WTC11 (cell line): Measurements from ENCODE around the gene SLC2A4. TPM values are rescaled to one million over a fixed set of nuclear protein-coding genes. Genes with fewer than 3 reads are reported as not detected.

Source experiments
- ATAC-seq: fragments of 200-7000 bp; cut with Tn5 transposase; 2 replicates; pipeline ENCODE4 v1.10.0; 2021; ENCODE audit warnings: mild to moderate bottlenecking, moderate library complexity
- CTCF ChIA-PET: fragments of 300-600 bp; sonication (Branson Sonifier 250); formaldehyde crosslinking; loops from one replicate; lab custom pipeline; 2021; ENCODE audit warnings: antibody characterized with exemption; lab: Charles Lee
- POLR2A ChIA-PET: fragments of 350-600 bp; sonication (Branson Sonifier 250); formaldehyde crosslinking; loops from one replicate; lab custom pipeline; 2021; ENCODE audit warnings: antibody characterized with exemption; lab: Charles Lee
- DNase-seq: peaks from one replicate; pipeline ENCODE4 v3.0.0; 2021; ENCODE audit warnings: low spot score
- H3K27ac Mint-ChIP-seq: 2 replicates; pipeline ENCODE4 v1.8.0; 2021; ENCODE audit warnings: mixed read lengths
- H3K27me3 Mint-ChIP-seq: 2 replicates; pipeline ENCODE4 v1.8.0; 2021; ENCODE audit warnings: low read depth, mild to moderate bottlenecking, moderate library complexity, mixed read lengths
- H3K36me3 Mint-ChIP-seq: 2 replicates; pipeline ENCODE4 v1.8.0; 2021; ENCODE audit warnings: mixed read lengths
- H3K4me1 Mint-ChIP-seq: 2 replicates; pipeline ENCODE4 v1.8.0; 2022; ENCODE audit warnings: mixed read lengths
- H3K4me3 Mint-ChIP-seq: 2 replicates; pipeline ENCODE4 v1.8.0; 2021; ENCODE audit warnings: mild to moderate bottlenecking, moderate library complexity, mixed read lengths
- H3K9me3 Mint-ChIP-seq: 2 replicates; pipeline ENCODE4 v1.8.0; 2021; ENCODE audit warnings: mixed read lengths
- CREB1 ChIP-seq: sonication (generic); formaldehyde crosslinking; IDR thresholded peaks from 2 replicates; pipeline ENCODE4 v1.8.0; 2023; ENCODE audit warnings: mild to moderate bottlenecking, missing genetic modification reagents
- CREM ChIP-seq: sonication (generic); formaldehyde crosslinking; IDR thresholded peaks from 2 replicates; pipeline ENCODE4 v1.8.1; 2022; ENCODE audit warnings: mild to moderate bottlenecking, missing genetic modification reagents, moderate library complexity
- E2F4 ChIP-seq: sonication (generic); formaldehyde crosslinking; IDR thresholded peaks from 2 replicates; pipeline ENCODE4 v1.8.1; 2022; ENCODE audit warnings: low read depth, mild to moderate bottlenecking, moderate library complexity, missing genetic modification reagents, borderline replicate concordance
- ERG ChIP-seq: fragments of 250-450 bp; sonication (Bioruptor Pico); IDR thresholded peaks from 2 replicates; pipeline ENCODE4 v1.8.0; 2021; ENCODE audit warnings: mild to moderate bottlenecking
- FOXP1 ChIP-seq: sonication (generic); formaldehyde crosslinking; IDR thresholded peaks from 2 replicates; pipeline ENCODE4 v1.8.0; 2022; ENCODE audit warnings: missing genetic modification reagents, mild to moderate bottlenecking, moderate library complexity, borderline replicate concordance
- MAX ChIP-seq: sonication (generic); formaldehyde crosslinking; IDR thresholded peaks from 2 replicates; pipeline ENCODE4 v1.8.0; 2022; ENCODE audit warnings: mild to moderate bottlenecking, missing genetic modification reagents
- SMAD3 ChIP-seq: sonication (generic); formaldehyde crosslinking; IDR thresholded peaks from 2 replicates; pipeline ENCODE4 v1.8.0; 2022; ENCODE audit warnings: missing genetic modification reagents, mild to moderate bottlenecking, borderline replicate concordance
- SP1 ChIP-seq: sonication (generic); formaldehyde crosslinking; conservative IDR thresholded peaks from 2 replicates; pipeline ENCODE4 v1.8.1; 2022; ENCODE audit warnings: missing genetic modification reagents
- USF2 ChIP-seq: sonication (generic); formaldehyde crosslinking; IDR thresholded peaks from 2 replicates; pipeline ENCODE4 v1.8.1; 2023; ENCODE audit warnings: mild to moderate bottlenecking, missing genetic modification reagents, moderate library complexity
- ZBTB43 ChIP-seq: sonication (generic); formaldehyde crosslinking; IDR thresholded peaks from 2 replicates; pipeline ENCODE4 v1.8.1; 2023; ENCODE audit warnings: mild to moderate bottlenecking, missing genetic modification reagents
- ZNF232 ChIP-seq: sonication (generic); formaldehyde crosslinking; IDR thresholded peaks from 2 replicates; pipeline ENCODE4 v1.8.0; 2022; ENCODE audit warnings: mild to moderate bottlenecking, missing genetic modification reagents
- ZNF281 ChIP-seq: sonication (generic); formaldehyde crosslinking; IDR thresholded peaks from 2 replicates; pipeline ENCODE4 v1.8.0; 2023; ENCODE audit warnings: mild to moderate bottlenecking, missing genetic modification reagents
- total RNA-seq: library from RNA; stranded (reverse); gene quantifications from 3 replicates; pipeline ENCODE4 v1.2.3, GENCODE V29; 2021
- TF ChIP-seq, protein P1 (sequence below): sonication (generic); formaldehyde crosslinking; IDR thresholded peaks from 2 replicates; pipeline ENCODE4 v1.8.1; 2023; ENCODE audit warnings: mild to moderate bottlenecking, missing genetic modification reagents
- TF ChIP-seq, protein P2 (sequence below): sonication (generic); formaldehyde crosslinking; IDR thresholded peaks from 2 replicates; pipeline ENCODE4 v1.8.0; 2022; ENCODE audit warnings: mild to moderate bottlenecking, missing genetic modification reagents
- TF ChIP-seq, protein P3 (sequence below): sonication (generic); formaldehyde crosslinking; IDR thresholded peaks from 2 replicates; pipeline ENCODE4 v1.8.0; 2023; ENCODE audit warnings: missing genetic modification reagents, mild to moderate bottlenecking, borderline replicate concordance

SLC2A4 gene
- total RNA-seq, 1 experiment from 2014 or later, result 6.4 TPM

DNA sequence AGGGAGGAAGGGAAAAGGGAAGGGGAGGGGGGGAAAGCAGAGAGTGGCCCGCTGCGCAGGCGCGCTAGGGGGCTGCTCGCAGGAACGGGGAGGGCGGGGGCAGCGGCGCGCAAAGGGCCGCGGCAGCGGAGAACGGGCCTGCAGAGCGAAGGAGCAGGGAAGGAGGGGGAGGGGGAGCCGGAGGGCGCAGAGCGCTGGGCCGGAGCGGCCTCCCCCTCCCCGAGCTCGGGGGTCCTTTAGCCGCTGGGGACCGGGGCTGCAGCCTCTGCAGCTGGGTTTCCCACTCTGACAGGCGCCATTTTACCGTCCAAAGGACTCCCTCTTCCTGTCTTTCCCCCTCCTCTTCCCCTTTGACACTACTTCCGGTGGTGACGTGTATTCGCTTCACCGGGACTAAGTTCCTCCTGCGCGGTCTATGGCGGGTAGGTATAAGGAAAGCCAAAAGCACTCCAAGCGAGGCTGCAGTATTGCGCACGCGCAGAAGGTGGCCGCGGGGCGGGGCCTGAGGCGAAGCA, 29.8 kb upstream of the SLC2A4 start, which contains the start of gene CTDNEP1:
CTDNEP1 (minus strand) TSS at position 74 of the 515 bp plus-strand sequence. CDS start 438 bp downstream, outside the sequence.
- Mint-ChIP-seq H3K27me3 (no peaks in the 10 kb centered on the region), H3K4me1 (peaks cover 29% of the 10 kb centered on the region), H3K27ac (peak within 1 kb of the TSS; percentile 100), H3K36me3 (peaks cover 33% of the 10 kb centered on the region), H3K9me3 (no peaks in the 10 kb centered on the region), H3K4me3 (peak within 1 kb of the TSS; percentile 92)
- POLR2A ChIA-PET, result interaction anchor here (0.6 to 1.4 kb wide), 4 partner anchors 9 to 31 kb away, joined by 3 to 8 read pairs (median 5); partner anchors contain the start of genes ACADVL, CLDN7, GABARAP and PHF23
- peak; percentile 97 for DNase-seq
- CTCF ChIA-PET, result interaction anchor here (1.2 kb wide), 2 partner anchors 57 to 309 kb away, joined by 3 to 6 read pairs; no protein-coding TSS in a partner anchor
- peak; percentile 89 for ATAC-seq
- TF ChIP-seq MAX (CRISPR knock-in tag), result no peak; the same call in 1 of the 2 replicates
- TF ChIP-seq SP1 (CRISPR knock-in tag), result peak; percentile 12; the same call in 1 of the 2 replicates
- TF ChIP-seq, protein P1, sequence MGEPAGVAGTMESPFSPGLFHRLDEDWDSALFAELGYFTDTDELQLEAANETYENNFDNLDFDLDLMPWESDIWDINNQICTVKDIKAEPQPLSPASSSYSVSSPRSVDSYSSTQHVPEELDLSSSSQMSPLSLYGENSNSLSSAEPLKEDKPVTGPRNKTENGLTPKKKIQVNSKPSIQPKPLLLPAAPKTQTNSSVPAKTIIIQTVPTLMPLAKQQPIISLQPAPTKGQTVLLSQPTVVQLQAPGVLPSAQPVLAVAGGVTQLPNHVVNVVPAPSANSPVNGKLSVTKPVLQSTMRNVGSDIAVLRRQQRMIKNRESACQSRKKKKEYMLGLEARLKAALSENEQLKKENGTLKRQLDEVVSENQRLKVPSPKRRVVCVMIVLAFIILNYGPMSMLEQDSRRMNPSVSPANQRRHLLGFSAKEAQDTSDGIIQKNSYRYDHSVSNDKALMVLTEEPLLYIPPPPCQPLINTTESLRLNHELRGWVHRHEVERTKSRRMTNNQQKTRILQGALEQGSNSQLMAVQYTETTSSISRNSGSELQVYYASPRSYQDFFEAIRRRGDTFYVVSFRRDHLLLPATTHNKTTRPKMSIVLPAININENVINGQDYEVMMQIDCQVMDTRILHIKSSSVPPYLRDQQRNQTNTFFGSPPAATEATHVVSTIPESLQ (CRISPR knock-in tag), result no peak

DNA sequence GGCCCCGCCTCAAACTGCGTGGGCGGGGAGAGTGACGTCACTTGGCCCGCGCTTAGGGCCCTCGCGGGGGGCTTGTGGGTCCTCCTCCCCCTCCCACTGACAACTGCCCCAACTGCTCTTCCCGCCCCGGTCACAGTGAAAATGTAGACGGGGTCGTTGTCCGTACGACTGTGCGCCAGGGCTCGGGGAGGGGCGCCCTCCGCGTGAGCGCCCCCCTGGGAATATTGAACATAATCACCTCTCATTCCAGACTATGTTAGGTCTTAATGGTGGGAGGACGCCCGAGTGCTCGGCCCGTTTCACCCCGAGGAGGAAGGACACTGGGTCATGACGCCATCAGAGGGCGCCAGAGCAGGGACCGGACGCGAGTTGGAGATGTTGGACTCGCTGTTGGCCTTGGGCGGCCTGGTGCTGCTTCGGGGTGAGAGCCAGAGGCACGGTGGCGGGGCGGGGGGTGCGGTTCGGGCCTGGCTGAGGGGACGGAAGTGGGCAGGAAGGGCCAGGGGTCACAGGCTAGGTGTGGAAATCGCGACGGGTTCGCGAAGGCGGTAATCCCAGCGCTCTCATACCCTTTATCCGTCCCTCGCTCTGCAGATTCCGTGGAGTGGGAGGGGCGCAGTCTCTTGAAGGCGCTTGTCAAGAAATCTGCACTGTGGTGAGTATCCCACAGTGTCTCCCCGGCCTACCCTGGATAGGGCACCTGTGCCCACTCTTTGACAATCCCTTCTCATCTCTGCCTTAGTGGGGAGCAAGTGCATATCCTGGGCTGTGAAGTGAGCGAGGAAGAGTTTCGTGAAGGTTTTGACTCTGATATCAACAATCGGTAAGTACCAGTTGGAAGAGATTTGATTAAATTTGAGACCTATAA, 29.1 kb upstream of the SLC2A4 start, which contains the start of gene ELP5:
ELP5 (plus strand) TSS at position 40 of the 868 bp plus-strand sequence; CDS start at position 376, 336 bp downstream.
- DNase-seq (peak; percentile 96), ATAC-seq (peak; percentile 62)
- peak within 1 kb of the TSS; percentile 100 for H3K27ac Mint-ChIP-seq
- peaks cover 30% of the 10 kb centered on the region for H3K36me3 Mint-ChIP-seq
- H3K4me3 Mint-ChIP-seq, result peak within 1 kb of the TSS; percentile 92
- peaks cover 24% of the 10 kb centered on the region for H3K4me1 Mint-ChIP-seq
- CTCF ChIA-PET, result no interaction called here
- no peaks in the 10 kb centered on the region for H3K27me3 Mint-ChIP-seq
- POLR2A ChIA-PET, result interaction anchor here (1.2 to 1.4 kb wide), 2 partner anchors 10 to 12 kb away, joined by 5 to 8 read pairs; partner anchors contain the start of genes GABARAP and PHF23
- no peaks in the 10 kb centered on the region for H3K9me3 Mint-ChIP-seq
- TF ChIP-seq E2F4 (CRISPR knock-in tag) (no peak), CREM (CRISPR knock-in tag) (peak; percentile 94), ZNF232 (no peak), ZBTB43 (CRISPR knock-in tag) (0 out of 2 replicates have a peak, but pooled peaks have one; percentile 32), USF2 (0 out of 2 replicates have a peak, but pooled peaks have one; percentile 7), SMAD3 (CRISPR knock-in tag) (0 out of 2 replicates have a peak, but pooled peaks have one; percentile 31), ERG (CRISPR knock-in tag) (no peak), CREB1 (CRISPR knock-in tag) (peak; percentile 87), FOXP1 (peak; percentile 88; the same call in 1 of the 2 replicates), ZNF281 (CRISPR knock-in tag) (no peak)
- TF ChIP-seq, protein P2, sequence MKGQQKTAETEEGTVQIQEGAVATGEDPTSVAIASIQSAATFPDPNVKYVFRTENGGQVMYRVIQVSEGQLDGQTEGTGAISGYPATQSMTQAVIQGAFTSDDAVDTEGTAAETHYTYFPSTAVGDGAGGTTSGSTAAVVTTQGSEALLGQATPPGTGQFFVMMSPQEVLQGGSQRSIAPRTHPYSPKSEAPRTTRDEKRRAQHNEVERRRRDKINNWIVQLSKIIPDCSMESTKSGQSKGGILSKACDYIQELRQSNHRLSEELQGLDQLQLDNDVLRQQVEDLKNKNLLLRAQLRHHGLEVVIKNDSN (CRISPR knock-in tag), result no peak
- TF ChIP-seq, protein P3, sequence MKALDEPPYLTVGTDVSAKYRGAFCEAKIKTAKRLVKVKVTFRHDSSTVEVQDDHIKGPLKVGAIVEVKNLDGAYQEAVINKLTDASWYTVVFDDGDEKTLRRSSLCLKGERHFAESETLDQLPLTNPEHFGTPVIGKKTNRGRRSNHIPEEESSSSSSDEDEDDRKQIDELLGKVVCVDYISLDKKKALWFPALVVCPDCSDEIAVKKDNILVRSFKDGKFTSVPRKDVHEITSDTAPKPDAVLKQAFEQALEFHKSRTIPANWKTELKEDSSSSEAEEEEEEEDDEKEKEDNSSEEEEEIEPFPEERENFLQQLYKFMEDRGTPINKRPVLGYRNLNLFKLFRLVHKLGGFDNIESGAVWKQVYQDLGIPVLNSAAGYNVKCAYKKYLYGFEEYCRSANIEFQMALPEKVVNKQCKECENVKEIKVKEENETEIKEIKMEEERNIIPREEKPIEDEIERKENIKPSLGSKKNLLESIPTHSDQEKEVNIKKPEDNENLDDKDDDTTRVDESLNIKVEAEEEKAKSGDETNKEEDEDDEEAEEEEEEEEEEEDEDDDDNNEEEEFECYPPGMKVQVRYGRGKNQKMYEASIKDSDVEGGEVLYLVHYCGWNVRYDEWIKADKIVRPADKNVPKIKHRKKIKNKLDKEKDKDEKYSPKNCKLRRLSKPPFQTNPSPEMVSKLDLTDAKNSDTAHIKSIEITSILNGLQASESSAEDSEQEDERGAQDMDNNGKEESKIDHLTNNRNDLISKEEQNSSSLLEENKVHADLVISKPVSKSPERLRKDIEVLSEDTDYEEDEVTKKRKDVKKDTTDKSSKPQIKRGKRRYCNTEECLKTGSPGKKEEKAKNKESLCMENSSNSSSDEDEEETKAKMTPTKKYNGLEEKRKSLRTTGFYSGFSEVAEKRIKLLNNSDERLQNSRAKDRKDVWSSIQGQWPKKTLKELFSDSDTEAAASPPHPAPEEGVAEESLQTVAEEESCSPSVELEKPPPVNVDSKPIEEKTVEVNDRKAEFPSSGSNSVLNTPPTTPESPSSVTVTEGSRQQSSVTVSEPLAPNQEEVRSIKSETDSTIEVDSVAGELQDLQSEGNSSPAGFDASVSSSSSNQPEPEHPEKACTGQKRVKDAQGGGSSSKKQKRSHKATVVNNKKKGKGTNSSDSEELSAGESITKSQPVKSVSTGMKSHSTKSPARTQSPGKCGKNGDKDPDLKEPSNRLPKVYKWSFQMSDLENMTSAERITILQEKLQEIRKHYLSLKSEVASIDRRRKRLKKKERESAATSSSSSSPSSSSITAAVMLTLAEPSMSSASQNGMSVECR (CRISPR knock-in tag), result peak; percentile 78; the same call in 1 of the 2 replicates
